HK-2 (cell line): Measurements from ENCODE around the gene SUV39H2.
A peak's percentile ranks its signal among the peaks of the same experiment; 100 is the strongest.
"Not testable (repeated sequence)": the region's sequence is repeated elsewhere in the genome, so short reads cannot be mapped to it uniquely, and the experiment has no call there.

Experiments
- DNase-seq: peaks from one replicate; pipeline ENCODE4 v3.0.0-alpha.2; 2018; ENCODE audit not compliant: unreplicated experiment

SUV39H2 gene

DNA sequence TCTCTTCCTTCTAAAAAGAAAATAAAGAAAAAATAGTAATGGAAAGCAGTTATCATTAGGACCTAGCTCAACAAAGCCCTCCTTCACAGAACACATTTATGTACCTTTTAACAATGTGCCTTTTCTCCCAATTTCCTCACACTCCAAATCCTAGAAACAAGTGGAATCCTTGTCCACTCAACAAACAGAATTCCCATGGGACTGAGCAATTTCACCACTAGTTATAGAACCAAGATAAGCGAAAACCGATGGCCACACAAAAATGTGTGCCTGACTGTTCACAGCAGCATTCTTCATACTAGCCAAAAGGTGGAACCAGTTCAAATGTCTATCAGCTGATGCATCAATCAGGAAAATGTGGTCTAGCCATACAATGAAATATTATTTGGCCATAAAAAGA, 57.9 kb downstream of the SUV39H2 start:
- no peak for DNase-seq

DNA sequence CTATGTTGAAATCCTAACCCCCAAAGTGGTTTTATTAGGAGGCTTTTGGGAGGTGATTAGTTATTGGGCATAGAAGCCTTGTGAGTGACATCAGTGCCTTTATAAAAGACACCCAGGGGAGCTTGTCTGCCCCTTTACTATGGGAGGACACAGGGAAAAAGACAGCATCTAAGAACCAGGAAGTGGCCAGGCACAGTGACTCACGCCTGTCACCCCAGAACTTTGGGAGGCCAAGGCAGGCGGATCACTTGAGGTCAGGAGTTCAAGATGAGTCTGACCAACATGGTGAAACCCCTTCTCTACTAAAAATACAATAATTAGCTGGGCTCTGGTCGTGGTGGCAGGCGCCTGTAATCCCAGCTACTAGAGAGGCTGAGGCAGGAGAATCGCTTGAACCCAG, 60.3 kb downstream of the SUV39H2 start:
- DNase-seq = peak; percentile 22

DNA sequence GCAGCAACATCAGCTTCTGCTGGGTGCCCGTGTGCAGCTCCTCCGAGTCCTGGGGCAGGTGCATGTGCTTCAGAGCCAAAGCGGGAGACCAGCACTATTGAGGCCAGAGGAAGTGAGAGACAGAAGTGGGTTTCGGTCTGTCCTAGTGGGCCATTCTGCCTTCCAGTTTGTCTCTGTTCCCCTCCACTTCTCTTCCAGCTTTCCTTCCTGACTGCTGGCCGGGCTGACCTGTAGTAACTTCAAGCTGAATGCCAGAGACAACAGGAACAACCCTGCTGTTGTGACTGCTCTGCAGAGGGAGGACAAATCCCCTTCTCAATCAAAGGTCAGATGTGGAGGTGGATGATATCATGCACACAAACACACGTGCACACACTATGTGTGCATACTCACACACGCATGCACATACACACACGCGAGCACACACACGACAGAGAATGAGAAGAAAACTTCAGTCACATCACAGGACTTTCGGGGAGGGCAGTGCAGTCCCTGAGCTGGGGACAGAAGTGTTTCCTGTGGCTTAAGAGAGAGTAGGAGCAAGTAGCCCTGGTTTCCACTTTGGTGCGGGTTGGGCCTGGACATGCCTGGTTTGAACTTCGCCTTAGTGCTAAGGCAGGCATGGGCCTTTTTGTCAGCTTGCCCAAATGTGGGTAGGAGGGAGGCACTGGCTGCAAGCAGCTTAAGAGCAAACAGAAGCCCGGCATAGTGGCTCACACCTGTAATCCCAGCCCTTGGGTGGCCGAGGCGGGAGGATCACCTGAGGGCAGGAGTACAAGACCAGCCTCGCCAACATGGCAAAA, 63.7 kb downstream of the SUV39H2 start:
- not testable (repeated sequence) for DNase-seq

DNA sequence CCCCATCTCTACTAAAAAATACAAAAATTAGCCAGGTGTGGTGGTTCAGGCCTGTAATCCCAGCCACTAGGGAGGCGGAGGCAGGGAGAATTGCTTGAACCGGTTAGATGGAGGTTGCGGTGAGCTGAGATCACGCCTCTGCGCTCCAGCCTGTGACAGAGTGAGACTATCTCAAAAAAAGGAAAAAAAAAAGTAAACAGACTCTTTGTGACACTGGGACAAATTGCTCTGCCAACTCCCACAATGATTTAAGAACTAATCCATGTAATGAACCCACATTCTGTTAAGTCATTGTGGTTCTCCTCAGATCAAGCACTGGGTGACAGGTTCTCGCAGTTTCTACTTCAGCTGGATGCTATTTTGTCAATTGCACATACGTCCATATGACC, 64.3 kb downstream of the SUV39H2 start:
- not testable (repeated sequence) for DNase-seq

DNA sequence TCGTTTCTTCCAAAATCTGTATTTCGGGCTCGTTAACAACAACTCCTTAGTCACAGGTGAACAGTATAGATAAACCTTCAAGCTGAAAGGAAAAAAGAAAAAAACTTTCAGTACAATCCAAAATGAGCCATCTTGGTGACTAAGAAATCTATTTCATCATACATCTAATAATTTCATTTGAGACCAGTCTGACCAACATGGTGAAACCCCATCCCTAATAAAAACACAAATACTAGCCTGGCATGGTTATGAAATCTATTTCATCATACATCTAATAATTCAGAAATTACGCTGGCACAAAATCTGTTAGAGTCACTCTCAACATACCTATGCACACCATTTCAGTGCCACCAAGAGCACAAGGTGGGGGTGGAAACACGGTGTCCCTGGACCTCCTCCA, 66.4 kb downstream of the SUV39H2 start:
- no peak for DNase-seq

DNA sequence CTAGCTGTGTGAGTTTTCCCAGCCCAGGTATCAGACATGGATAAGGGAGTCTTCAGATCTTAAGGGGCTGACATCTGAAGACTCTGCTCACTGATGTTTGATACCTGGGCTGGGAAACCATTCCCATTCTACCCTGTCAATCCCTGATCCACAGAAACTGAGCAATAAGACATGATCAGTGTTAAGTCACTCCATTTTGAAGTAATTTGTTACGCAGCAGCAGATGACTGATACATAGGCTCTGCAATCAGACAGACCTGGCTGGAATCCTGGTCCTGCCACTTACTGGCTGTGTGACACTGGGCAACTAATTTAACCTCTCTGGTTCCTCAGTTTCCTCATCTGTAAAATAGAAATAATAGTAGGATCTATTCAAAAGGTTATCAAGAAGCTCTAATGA, 68.6 kb downstream of the SUV39H2 start:
- no peak for DNase-seq

DNA sequence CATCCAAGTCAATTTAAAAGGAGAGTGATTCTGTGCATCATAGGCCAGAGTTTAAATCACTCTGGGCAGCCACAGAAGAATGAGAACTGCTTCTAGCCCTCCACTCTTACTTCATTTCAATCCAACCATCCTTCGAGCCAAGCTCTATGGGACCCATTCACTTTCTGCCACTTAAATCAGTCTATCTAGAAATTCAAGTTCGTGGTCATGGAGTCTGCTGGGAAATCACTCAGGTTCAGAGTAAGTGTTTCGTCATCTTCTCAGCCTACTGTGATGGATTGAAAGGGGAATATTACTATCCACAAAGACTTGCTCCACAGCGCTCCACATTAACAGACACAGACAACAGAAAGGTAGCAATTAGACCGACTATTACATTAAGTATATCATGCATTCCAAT, 70.6 kb downstream of the SUV39H2 start:
- DNase-seq = no peak

DNA sequence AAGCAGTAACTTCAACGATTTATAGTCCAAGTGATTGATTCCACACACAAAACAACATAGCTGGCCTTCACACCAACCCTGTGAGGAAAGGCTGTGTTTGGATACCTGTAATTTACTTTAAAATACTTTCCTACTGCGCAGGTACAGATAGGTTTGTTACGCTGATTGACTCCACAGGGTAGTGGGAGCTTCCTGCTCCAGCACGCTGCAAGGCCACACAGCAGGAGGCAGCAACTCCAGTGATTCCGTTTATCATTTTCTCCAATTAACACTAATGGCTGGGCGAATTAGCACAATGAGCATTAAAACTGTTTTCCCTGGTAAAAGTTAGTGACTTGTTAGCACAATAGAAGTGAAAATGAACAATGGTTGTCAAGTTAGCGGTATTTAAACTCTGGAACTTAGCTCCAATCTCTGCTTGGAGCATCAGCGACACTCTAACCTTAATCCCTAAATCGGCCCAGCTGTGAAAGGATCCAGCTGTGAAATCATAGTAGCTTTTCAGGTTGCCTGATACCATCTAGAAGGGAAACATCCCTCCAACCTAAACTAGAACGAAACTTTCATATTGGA, 74.3 kb downstream of the SUV39H2 start:
- DNase-seq = no peak

DNA sequence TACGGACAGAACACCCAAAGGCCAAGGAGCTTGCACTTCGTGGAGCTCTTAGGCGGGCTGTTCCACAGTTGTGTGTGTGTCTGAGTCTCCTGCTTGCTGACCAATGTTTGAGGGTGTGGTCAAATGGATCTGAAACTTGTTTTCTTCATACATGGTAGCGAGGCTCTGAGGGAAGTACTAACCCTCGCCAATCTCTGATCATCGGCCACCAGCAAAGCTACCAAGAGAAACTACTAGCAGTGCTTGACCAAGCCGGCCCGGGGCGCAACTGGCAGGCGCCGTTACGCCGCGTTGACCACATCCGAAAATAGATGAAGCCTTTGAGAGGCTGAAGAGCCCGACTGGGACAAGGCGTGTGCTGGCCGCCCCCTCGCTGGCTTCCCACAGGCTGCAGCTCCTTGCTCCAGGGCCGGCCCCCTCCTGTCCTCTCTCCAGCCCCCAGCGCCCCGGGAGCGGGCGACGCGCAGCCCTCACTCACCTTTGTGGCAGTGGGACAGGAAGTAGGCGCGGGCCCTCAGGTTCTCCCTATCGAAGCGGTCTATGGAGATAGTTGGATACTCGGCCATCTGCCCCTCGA, 74.8 kb downstream of the SUV39H2 start:
- DNase-seq = no peak
